Upper lobe of left lung (tissue), 6 donors: ENCODE data around the gene SERPINB1. TPM values are rescaled to one million over a fixed set of nuclear protein-coding genes. Genes with fewer than 3 reads are reported as not detected.

ENCODE experiments used
- ATAC-seq, 2 donors: fragments of 200-7000 bp; cut with Tn5 transposase; one replicate each; pipeline ENCODE4 v1.9.1; 2022; ENCODE audit warnings: mild to moderate bottlenecking in 2 of 2, moderate library complexity in 2 of 2; ENCODE audit not compliant: low FRiP score in 2 of 2
- DNase-seq, 2 donors: peaks; one replicate each; pipeline ENCODE4 v3.0.0-alpha.2; 2019 to 2020
- H3K27ac ChIP-seq, 4 donors: fragments of 200-600 bp; sonication (generic); one replicate each; pipeline ENCODE4 v1.5.1; 2016 to 2019
- H3K27me3 ChIP-seq, 4 donors: fragments of 200-600 bp; sonication (generic); one replicate each; pipeline ENCODE4 v1.5.1; 2017 to 2019
- H3K36me3 ChIP-seq, 4 donors: fragments of 200-600 bp; sonication (generic); one replicate each; pipeline ENCODE4 v1.5.1; 2016 to 2019
- H3K4me1 ChIP-seq, 4 donors: fragments of 200-600 bp; sonication (generic); one replicate each; pipeline ENCODE4 v1.5.1; 2018 to 2019
- H3K4me3 ChIP-seq, 4 donors: fragments of 200-600 bp; sonication (generic); one replicate each; pipeline ENCODE4 v1.5.1; 2017 to 2019; ENCODE audit warnings: mild to moderate bottlenecking in 2 of 4, moderate library complexity in 1 of 4
- H3K9me3 ChIP-seq, 4 donors: fragments of 200-600 bp; sonication (generic); one replicate each; pipeline ENCODE4 v1.5.1; 2018 to 2019
- EP300 ChIP-seq, 4 donors: sonication (generic); formaldehyde crosslinking; IDR thresholded peaks; one replicate each; pipeline ENCODE4 v1.5.1; 2017; ENCODE audit warnings: antibody characterized with exemption in 4 of 4, control low read depth in 2 of 4
- POLR2A ChIP-seq, 4 donors: fragments of 450-650 bp; IDR thresholded peaks; one replicate each; pipeline ENCODE4 v1.5.1; 2016 to 2017; ENCODE audit warnings: antibody characterized with exemption in 4 of 4, mild to moderate bottlenecking in 2 of 4
- POLR2AphosphoS5 ChIP-seq, 2 donors: sonication (generic); formaldehyde crosslinking; IDR thresholded peaks; one replicate each; pipeline ENCODE4 v1.5.1; 2017; ENCODE audit warnings: antibody characterized with exemption in 2 of 2
- WGBS, 2 donors: methylation state at CpG; one replicate each; pipeline ENCODE4 v1.1.5; 2017 to 2018; 5-methylcytosine and 5-hydroxymethylcytosine counted together
- total RNA-seq, 6 donors: library from RNA; depleted of rRNA in 4 of 6; stranded (reverse); fragments of >200 nt in 4 of 6; gene quantifications; one replicate each; pipeline versions ENCODE4 v1.1.0 to v1.2.1, GENCODE V29; 2016 to 2021
- TF ChIP-seq, protein P1 (sequence below), 6 experiments: fragments of 450-650 bp in 4 of 6; fragments of 200-600 bp in 2 of 6; sonication (generic) in 2 of 6; IDR thresholded peaks; one replicate each; pipeline ENCODE4 v1.5.1; 2016 to 2019; ENCODE audit warnings: antibody characterized with exemption in 6 of 6
- donor health status: DM: no; HTN: no; CAD: no; lungs with moderate emphysema.
- donor health status: DM: no; HTN: yes; CAD: no; lungs with severe emphysema.

The SERPINB1 gene
- total RNA-seq, 6 donors from 2014 or later: 56.6 to 184 (median 102) TPM

GRCh38 chr6:2829253-2829652 lies 12.4 kb downstream of the SERPINB1 start:
- Histone ChIP-seq H3K9me3 (no peaks in the 10 kb centered on the region), H3K27ac (peak overlapping the region in 1 of 4 donors; percentile 29), H3K4me1 (no peaks in the 10 kb centered on the region), H3K36me3 (peaks cover 8 to 24% (median 11%) of the 10 kb centered on the region in 4 donors), H3K27me3 (no peaks in the 10 kb centered on the region), H3K4me3 (no peak overlapping the region)
- ATAC-seq: no peak
- no peak for DNase-seq
- WGBS, 2 donors: 70 to 73% methylated on average over 2 of the region's 2 CpGs
- TF ChIP-seq, protein P1, sequence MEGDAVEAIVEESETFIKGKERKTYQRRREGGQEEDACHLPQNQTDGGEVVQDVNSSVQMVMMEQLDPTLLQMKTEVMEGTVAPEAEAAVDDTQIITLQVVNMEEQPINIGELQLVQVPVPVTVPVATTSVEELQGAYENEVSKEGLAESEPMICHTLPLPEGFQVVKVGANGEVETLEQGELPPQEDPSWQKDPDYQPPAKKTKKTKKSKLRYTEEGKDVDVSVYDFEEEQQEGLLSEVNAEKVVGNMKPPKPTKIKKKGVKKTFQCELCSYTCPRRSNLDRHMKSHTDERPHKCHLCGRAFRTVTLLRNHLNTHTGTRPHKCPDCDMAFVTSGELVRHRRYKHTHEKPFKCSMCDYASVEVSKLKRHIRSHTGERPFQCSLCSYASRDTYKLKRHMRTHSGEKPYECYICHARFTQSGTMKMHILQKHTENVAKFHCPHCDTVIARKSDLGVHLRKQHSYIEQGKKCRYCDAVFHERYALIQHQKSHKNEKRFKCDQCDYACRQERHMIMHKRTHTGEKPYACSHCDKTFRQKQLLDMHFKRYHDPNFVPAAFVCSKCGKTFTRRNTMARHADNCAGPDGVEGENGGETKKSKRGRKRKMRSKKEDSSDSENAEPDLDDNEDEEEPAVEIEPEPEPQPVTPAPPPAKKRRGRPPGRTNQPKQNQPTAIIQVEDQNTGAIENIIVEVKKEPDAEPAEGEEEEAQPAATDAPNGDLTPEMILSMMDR (IDR thresholded peaks at IDR 0.05): no peak
- TF ChIP-seq POLR2AphosphoS5 (IDR thresholded peaks at IDR 0.05) (no peak), EP300 (IDR thresholded peaks at IDR 0.05) (no peak)

DNA sequence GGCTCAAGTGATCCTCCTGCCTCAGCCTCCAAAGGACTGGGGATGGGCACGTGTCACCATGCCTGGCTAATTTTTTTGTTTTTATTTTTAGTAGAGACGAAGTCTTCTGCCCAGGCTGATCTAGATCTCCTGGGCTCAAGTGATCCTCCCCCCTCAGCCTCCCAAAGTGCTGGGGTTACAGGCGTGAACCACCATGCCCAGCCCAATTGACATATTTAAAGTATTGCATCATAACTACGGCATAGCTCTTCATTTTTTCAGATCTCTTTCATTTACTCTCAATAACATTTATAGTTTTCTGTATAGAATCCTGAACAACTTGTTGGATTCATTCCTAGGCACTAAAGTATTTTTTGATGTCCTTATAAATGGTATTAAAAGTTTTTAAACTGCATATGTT lies 13.0 kb downstream of the SERPINB1 start:
- DNase-seq (no peak), ATAC-seq (no peak)
- no peak overlapping the region for H3K27ac ChIP-seq
- no peak overlapping the region for H3K4me3 ChIP-seq
- 73 to 82% methylated on average over 4 of the region's 4 CpGs for WGBS, 2 donors
- H3K36me3 ChIP-seq: peaks cover 5 to 17% (median 8%) of the 10 kb centered on the region in 4 donors
- no peaks in the 10 kb centered on the region for H3K4me1 ChIP-seq
- H3K27me3 ChIP-seq: no peaks in the 10 kb centered on the region
- TF ChIP-seq POLR2A (IDR thresholded peaks at IDR 0.05): no peak
- TF ChIP-seq EP300 (IDR thresholded peaks at IDR 0.05): no peak
- no peak for TF ChIP-seq POLR2AphosphoS5 (IDR thresholded peaks at IDR 0.05)
- H3K9me3 ChIP-seq: no peaks in the 10 kb centered on the region

GRCh38 chr6:2827142-2827541 lies 14.5 kb downstream of the SERPINB1 start:
- H3K4me3 ChIP-seq: no peak overlapping the region
- WGBS, 2 donors: 78 to 87% methylated on average over 6 of the region's 6 CpGs
- H3K4me1 ChIP-seq: no peaks in the 10 kb centered on the region
- ATAC-seq (no peak), DNase-seq (no peak)
- H3K27me3 ChIP-seq: no peaks in the 10 kb centered on the region
- H3K27ac ChIP-seq: no peak overlapping the region
- no peak for TF ChIP-seq POLR2A (IDR thresholded peaks at IDR 0.05)
- TF ChIP-seq, protein P1 (IDR thresholded peaks at IDR 0.05): no peak
- H3K36me3 ChIP-seq: peaks cover 0 to 4% (median under 1%) of the 10 kb centered on the region in 4 donors
- H3K9me3 ChIP-seq: no peaks in the 10 kb centered on the region

GRCh38 chr6:2826131-2826530 lies 15.5 kb downstream of the SERPINB1 start:
- DNase-seq (no peak), ATAC-seq (no peak)
- Histone ChIP-seq H3K9me3 (no peaks in the 10 kb centered on the region), H3K4me1 (peaks cover 0 to under 1% (median 0%) of the 10 kb centered on the region in 4 donors), H3K27ac (no peak overlapping the region), H3K4me3 (no peak overlapping the region), H3K27me3 (no peaks in the 10 kb centered on the region), H3K36me3 (no peaks in the 10 kb centered on the region)
- WGBS, 2 donors: 75 to 78% methylated on average over 2 of the region's 2 CpGs
- TF ChIP-seq EP300 (IDR thresholded peaks at IDR 0.05) (no peak), POLR2A (IDR thresholded peaks at IDR 0.05) (no peak), POLR2AphosphoS5 (IDR thresholded peaks at IDR 0.05) (no peak)
- TF ChIP-seq, protein P1 (IDR thresholded peaks at IDR 0.05): no peak

DNA sequence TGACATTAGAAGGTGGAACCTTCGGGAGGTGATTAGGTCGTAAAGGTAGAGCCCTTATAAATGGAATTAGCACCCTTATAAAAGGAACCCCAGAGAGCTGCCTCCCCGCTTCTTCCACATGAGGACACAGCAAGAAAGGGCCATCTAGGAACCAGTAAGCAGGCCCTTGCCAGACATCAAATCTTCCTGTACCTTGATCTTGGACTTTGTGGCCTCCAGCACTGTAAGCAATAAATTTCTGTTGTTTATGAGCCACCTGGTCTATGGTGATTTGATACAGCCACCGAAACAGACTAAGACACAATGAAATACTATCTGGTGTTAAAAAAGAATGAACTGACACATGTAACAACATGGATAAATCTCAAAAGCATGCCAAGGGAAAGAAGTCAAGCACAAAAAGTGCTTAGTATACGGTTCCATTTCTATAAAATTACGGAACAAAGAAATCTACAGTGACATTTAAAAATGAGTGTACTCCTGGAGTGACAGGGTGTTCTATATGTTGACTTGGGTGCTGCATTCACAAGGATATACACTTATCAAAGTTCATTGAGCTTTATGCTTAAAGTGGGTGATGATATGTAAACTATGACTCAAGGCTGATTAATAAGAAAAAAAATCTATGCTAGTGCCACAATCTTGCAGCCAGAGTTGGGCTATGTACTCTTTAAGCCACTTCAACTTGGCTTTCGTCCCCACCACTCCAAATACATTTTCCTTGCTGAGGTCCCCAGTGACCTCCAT lies 18.4 kb downstream of the SERPINB1 start:
- H3K27ac ChIP-seq: no peak overlapping the region
- no peak for DNase-seq
- ATAC-seq: no peak
- no peak overlapping the region for H3K4me3 ChIP-seq
- H3K27me3 ChIP-seq: no peaks in the 10 kb centered on the region
- no peaks in the 10 kb centered on the region for H3K9me3 ChIP-seq
- TF ChIP-seq EP300 (IDR thresholded peaks at IDR 0.05) (no peak), POLR2A (IDR thresholded peaks at IDR 0.05) (no peak), POLR2AphosphoS5 (IDR thresholded peaks at IDR 0.05) (no peak)
- TF ChIP-seq, protein P1 (IDR thresholded peaks at IDR 0.05): no peak
- H3K4me1 ChIP-seq: peaks cover 14 to 26% (median 24%) of the 10 kb centered on the region in 4 donors
- no peaks in the 10 kb centered on the region for H3K36me3 ChIP-seq
- WGBS, 2 donors: 91 to 96% methylated on average over 7 of the region's 7 CpGs
